HL-60 (cell line): ENCODE results near the gene SYTL3.

Source experiments
- DNase-seq, 2 experiments: peaks; one replicate each; pipeline ENCODE4 v3.0.0-alpha.2; 2010 to 2020; ENCODE audit warnings: low read depth in 1 of 2, low spot score in 1 of 2
- H3K27ac ChIP-seq: fragments of 250-450 bp; sonication (Bioruptor Pico); replicated peaks from 2 replicates; pipeline ENCODE4 v1.5.1; 2020; ENCODE audit warnings: mild to moderate bottlenecking, moderate library complexity
- H3K27me3 ChIP-seq: fragments of 250-450 bp; sonication (Bioruptor Pico); 2 replicates; pipeline ENCODE4 v1.5.1; 2021; ENCODE audit warnings: mild to moderate bottlenecking, moderate library complexity; ENCODE audit not compliant: insufficient read depth, poor library complexity, severe bottlenecking
- H3K4me3 ChIP-seq: replicated peaks from 2 replicates; pipeline ENCODE4 v1.5.1; 2011; ENCODE audit warnings: mild to moderate bottlenecking, control low read depth, low read length; ENCODE audit not compliant: insufficient read depth
- GABPA ChIP-seq: IDR thresholded peaks from 2 replicates; pipeline ENCODE4 v1.6.1; 2012; ENCODE audit warnings: low read depth
- POLR2AphosphoS5 ChIP-seq: IDR thresholded peaks from 2 replicates; pipeline ENCODE4 v1.6.1; 2012; ENCODE audit warnings: low read depth
- SPI1 ChIP-seq: IDR thresholded peaks from 2 replicates; pipeline ENCODE4 v1.6.1; 2012; ENCODE audit warnings: low read depth, mild to moderate bottlenecking, borderline replicate concordance
- TF ChIP-seq, protein P1 (sequence below): IDR thresholded peaks from one replicate; pipeline ENCODE4 v1.5.1; 2011; ENCODE audit warnings: low read length, control low read depth, inconsistent platforms; ENCODE audit not compliant: insufficient read depth
- TF ChIP-seq, protein P2 (sequence below): IDR thresholded peaks from 2 replicates; pipeline ENCODE4 v1.6.1; 2012; ENCODE audit warnings: low read depth; ENCODE audit not compliant: insufficient replicate concordance

The SYTL3 gene

DNA sequence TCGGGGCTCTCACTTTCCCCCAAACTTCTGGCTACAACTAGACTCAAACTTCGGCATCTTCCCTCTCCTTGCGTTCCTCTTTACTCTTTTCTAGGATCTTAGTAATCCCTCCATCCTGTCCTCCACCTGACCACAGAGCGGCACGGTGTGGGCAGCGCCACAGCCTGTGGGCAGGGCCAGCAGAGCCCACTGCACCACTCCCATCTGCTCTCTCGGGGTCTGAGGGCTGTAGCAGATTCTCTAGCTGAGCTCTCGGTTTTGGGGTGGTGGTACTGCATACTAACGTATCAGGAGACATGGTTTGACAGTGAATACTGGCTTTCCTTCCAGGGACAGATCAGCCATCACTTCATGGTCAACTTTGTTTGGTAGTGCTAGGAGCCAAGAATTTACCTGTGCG lies 111.9 kb downstream of the SYTL3 start:
- DNase-seq, result no peak
- Histone ChIP-seq H3K27ac (no peak overlapping the region), H3K27me3 (no peaks in the 10 kb centered on the region), H3K4me3 (no peak overlapping the region)
- TF ChIP-seq, protein P1, sequence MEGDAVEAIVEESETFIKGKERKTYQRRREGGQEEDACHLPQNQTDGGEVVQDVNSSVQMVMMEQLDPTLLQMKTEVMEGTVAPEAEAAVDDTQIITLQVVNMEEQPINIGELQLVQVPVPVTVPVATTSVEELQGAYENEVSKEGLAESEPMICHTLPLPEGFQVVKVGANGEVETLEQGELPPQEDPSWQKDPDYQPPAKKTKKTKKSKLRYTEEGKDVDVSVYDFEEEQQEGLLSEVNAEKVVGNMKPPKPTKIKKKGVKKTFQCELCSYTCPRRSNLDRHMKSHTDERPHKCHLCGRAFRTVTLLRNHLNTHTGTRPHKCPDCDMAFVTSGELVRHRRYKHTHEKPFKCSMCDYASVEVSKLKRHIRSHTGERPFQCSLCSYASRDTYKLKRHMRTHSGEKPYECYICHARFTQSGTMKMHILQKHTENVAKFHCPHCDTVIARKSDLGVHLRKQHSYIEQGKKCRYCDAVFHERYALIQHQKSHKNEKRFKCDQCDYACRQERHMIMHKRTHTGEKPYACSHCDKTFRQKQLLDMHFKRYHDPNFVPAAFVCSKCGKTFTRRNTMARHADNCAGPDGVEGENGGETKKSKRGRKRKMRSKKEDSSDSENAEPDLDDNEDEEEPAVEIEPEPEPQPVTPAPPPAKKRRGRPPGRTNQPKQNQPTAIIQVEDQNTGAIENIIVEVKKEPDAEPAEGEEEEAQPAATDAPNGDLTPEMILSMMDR, result no peak
- TF ChIP-seq, protein P2, sequence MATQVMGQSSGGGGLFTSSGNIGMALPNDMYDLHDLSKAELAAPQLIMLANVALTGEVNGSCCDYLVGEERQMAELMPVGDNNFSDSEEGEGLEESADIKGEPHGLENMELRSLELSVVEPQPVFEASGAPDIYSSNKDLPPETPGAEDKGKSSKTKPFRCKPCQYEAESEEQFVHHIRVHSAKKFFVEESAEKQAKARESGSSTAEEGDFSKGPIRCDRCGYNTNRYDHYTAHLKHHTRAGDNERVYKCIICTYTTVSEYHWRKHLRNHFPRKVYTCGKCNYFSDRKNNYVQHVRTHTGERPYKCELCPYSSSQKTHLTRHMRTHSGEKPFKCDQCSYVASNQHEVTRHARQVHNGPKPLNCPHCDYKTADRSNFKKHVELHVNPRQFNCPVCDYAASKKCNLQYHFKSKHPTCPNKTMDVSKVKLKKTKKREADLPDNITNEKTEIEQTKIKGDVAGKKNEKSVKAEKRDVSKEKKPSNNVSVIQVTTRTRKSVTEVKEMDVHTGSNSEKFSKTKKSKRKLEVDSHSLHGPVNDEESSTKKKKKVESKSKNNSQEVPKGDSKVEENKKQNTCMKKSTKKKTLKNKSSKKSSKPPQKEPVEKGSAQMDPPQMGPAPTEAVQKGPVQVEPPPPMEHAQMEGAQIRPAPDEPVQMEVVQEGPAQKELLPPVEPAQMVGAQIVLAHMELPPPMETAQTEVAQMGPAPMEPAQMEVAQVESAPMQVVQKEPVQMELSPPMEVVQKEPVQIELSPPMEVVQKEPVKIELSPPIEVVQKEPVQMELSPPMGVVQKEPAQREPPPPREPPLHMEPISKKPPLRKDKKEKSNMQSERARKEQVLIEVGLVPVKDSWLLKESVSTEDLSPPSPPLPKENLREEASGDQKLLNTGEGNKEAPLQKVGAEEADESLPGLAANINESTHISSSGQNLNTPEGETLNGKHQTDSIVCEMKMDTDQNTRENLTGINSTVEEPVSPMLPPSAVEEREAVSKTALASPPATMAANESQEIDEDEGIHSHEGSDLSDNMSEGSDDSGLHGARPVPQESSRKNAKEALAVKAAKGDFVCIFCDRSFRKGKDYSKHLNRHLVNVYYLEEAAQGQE, result no peak
- no peak for TF ChIP-seq GABPA
- TF ChIP-seq SPI1, result no peak
- TF ChIP-seq POLR2AphosphoS5, result no peak

DNA sequence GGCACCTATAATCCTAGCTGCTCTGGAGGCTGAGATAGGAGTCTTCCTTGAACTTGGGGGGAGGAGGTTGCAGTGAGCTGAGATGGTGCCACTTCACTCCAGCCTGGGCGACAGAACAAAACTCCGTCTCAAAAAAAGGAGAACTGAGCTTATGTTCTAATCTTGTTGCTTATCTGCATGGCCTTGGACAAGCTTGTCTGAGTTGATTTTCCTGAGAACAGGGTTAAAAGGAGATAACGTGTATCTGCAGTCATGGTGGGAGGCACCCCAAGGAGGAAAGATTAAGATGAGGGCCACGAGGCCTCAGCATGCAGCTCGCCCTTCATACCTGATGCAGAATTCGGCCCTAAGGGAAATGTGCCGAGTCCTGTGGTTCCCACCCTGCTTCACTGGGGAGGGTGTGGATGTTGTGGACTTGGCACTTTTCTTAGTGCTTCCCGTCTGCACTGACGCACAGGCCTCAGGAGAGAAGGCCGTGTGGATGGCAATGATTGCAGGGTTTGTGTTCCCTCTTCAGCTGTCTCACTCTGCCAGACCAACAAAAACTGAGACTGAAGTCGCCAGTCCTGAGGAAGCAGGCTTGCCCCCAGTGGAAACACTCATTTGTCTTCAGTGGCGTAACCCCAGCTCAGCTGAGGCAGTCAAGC lies 113.1 kb downstream of the SYTL3 start:
- Histone ChIP-seq H3K4me3 (no peak overlapping the region), H3K27ac (no peak overlapping the region), H3K27me3 (no peaks in the 10 kb centered on the region)
- TF ChIP-seq, protein P1, result no peak
- TF ChIP-seq, protein P2, result no peak
- no peak for TF ChIP-seq SPI1
- TF ChIP-seq POLR2AphosphoS5, result no peak
- TF ChIP-seq GABPA, result no peak
- no peak for DNase-seq

DNA sequence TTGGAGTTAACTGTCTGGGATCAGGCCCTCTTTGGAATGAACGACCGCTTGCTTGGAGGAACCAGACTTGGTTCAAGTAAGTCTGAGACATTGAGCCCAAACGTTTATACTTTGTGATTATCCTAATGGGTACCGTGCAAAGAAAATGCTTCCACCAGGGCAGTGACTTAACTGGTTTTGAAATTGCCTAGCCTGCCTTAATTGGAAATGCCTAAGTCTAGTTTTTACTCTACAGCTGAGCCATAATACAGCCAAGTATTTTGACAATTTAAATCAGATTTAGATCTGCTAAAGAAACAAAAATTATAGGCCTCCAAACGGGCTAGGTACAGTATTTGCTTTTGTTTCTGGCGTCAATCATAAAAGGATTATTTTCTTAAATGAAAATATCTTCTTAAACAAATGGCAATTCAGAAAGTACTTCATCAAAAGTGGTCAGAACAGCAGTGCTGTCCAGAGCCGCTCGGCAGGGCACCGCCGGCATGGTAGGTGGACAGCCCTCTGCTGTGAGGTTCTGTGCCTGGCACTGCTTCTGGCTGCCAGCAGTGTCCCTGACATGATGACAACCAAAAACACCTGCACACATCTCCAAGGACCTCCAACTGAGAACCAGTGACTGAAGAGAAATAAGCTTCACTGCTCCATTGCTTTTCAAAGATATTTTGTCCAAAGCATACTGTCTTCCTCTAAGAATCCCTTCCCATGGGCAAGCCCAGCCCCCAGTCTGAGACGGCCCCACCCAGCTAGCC lies 113.8 kb downstream of the SYTL3 start:
- H3K4me3 ChIP-seq, result no peak overlapping the region
- no peak for TF ChIP-seq SPI1
- TF ChIP-seq POLR2AphosphoS5, result no peak
- TF ChIP-seq, protein P1, result no peak
- no peak for TF ChIP-seq GABPA
- TF ChIP-seq, protein P2, result no peak
- DNase-seq, result no peak
- H3K27ac ChIP-seq, result no peak overlapping the region
- H3K27me3 ChIP-seq, result no peaks in the 10 kb centered on the region
